Glomerular endothelial cell (primary cell): ENCODE measurements around the gene TSPYL4. TPM values are rescaled to one million over a fixed set of nuclear protein-coding genes. Genes with fewer than 3 reads are reported as not detected.

Experiments used
- DNase-seq: peaks from one replicate; pipeline ENCODE4 v3.0.0-alpha.2; 2011; ENCODE audit warnings: low read depth, low spot score; ENCODE audit errors: extremely low read depth
- total RNA-seq: library from RNA; depleted of rRNA; stranded (reverse); fragments of >200 nt; gene quantifications from 2 replicates; pipeline ENCODE4 v1.2.3, GENCODE V29; 2015

TSPYL4 gene
- total RNA-seq, 1 donor from 2014 or later = 16.2 TPM

GRCh38 chr6:116271149-116271708 lies 17.4 kb upstream of the TSPYL4 start:
- DNase-seq = no peak

- DNase-seq = peak; percentile 76
Observed at GRCh38 chr6:116268589-116269293, 14.9 kb upstream of the TSPYL4 start.

- DNase-seq = no peak
Observed at GRCh38 chr6:116267836-116268588, 14.1 kb upstream of the TSPYL4 start.

- DNase-seq = no peak
Observed at GRCh38 chr6:116266803-116267202, 12.9 kb upstream of the TSPYL4 start.

- DNase-seq = no peak
Observed at GRCh38 chr6:116265041-116265829, 11.4 kb upstream of the TSPYL4 start.

GRCh38 chr6:116263353-116263752 lies 9.5 kb upstream of the TSPYL4 start:
- DNase-seq = no peak

GRCh38 chr6:116258520-116258919 lies 4.6 kb upstream of the TSPYL4 start:
- no peak for DNase-seq

- no peak for DNase-seq
Observed at GRCh38 chr6:116256694-116257093, 2.8 kb upstream of the TSPYL4 start.

GRCh38 chr6:116255246-116255800 lies 1.4 kb upstream of the TSPYL4 start:
- no peak for DNase-seq

GRCh38 chr6:116254297-116255056 lies 602 bp upstream of the TSPYL4 start:
- DNase-seq = no peak

GRCh38 chr6:116253188-116253504 lies 729 bp downstream of the TSPYL4 start:
- no peak for DNase-seq

- DNase-seq = no peak
Observed at GRCh38 chr6:116251568-116252384, 2.1 kb downstream of the TSPYL4 start.

GRCh38 chr6:116248577-116248976 lies 5.3 kb downstream of the TSPYL4 start:
- no peak for DNase-seq

- DNase-seq = no peak
Observed at GRCh38 chr6:116247285-116247684, 6.6 kb downstream of the TSPYL4 start.

GRCh38 chr6:116246089-116246488 lies 7.8 kb downstream of the TSPYL4 start:
- DNase-seq = no peak

GRCh38 chr6:116244284-116244683 lies 9.6 kb downstream of the TSPYL4 start:
- no peak for DNase-seq

- no peak for DNase-seq
Observed at GRCh38 chr6:116239856-116240255, 14.0 kb downstream of the TSPYL4 start.

GRCh38 chr6:116239256-116239655 lies 14.6 kb downstream of the TSPYL4 start:
- DNase-seq = no peak

- DNase-seq = no peak
Observed at GRCh38 chr6:116238083-116238482, 15.8 kb downstream of the TSPYL4 start.
